Right lobe of liver (tissue), 4 donors: Measurements from ENCODE around the gene C7orf57.
"Not testable (repeated sequence)": the region's sequence is repeated elsewhere in the genome, so short reads cannot be mapped to it uniquely, and the experiment has no call there.

Experiments used
- POLR2A ChIP-seq: fragments of 450-650 bp; IDR thresholded peaks from one replicate; pipeline ENCODE4 v1.6.1; 2017; ENCODE audit warnings: antibody characterized with exemption, mild to moderate bottlenecking
- TF ChIP-seq, protein P1 (sequence below), 4 donors: fragments of 200-600 bp in 3 of 4; fragments of 450-650 bp in 1 of 4; IDR thresholded peaks; one replicate each; pipeline versions ENCODE4 v1.5.1 to v1.8.0; 2016 to 2022; ENCODE audit warnings: antibody characterized with exemption in 4 of 4, mild to moderate bottlenecking in 2 of 4
- donor health status: DM: no; HTN: no; CAD: no.
- donor health status: DM: no; HTN: no; CAD: no.
- donor health status: DM: no; HTN: yes; CAD: no.

GRCh38 chr7:47989607-47990400, 45.5 kb upstream of the C7orf57 start:
- TF ChIP-seq, protein P1, sequence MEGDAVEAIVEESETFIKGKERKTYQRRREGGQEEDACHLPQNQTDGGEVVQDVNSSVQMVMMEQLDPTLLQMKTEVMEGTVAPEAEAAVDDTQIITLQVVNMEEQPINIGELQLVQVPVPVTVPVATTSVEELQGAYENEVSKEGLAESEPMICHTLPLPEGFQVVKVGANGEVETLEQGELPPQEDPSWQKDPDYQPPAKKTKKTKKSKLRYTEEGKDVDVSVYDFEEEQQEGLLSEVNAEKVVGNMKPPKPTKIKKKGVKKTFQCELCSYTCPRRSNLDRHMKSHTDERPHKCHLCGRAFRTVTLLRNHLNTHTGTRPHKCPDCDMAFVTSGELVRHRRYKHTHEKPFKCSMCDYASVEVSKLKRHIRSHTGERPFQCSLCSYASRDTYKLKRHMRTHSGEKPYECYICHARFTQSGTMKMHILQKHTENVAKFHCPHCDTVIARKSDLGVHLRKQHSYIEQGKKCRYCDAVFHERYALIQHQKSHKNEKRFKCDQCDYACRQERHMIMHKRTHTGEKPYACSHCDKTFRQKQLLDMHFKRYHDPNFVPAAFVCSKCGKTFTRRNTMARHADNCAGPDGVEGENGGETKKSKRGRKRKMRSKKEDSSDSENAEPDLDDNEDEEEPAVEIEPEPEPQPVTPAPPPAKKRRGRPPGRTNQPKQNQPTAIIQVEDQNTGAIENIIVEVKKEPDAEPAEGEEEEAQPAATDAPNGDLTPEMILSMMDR (IDR thresholded peaks at IDR 0.05), result not testable (repeated sequence)
- TF ChIP-seq POLR2A, result not testable (repeated sequence)
